HepG2 (cell line): Measurements from ENCODE around the gene MMP23B.

Experiments used
- CEBPB ChIP-seq: IDR thresholded peaks from 2 replicates; pipeline ENCODE4 v1.6.1; 2011; ENCODE audit warnings: low read depth, low read length, improper control_type of control experiment, borderline replicate concordance
- CTCF ChIP-seq: sonication (generic); formaldehyde crosslinking; IDR thresholded peaks from 2 replicates; pipeline ENCODE4 v1.5.0; 2020; ENCODE audit warnings: mild to moderate bottlenecking, missing genetic modification reagents, moderate library complexity
- EP300 ChIP-seq, 3 experiments: sonication (generic) in 1 of 3; formaldehyde crosslinking in 1 of 3; IDR thresholded peaks; 2 replicates each; pipeline versions ENCODE4 v1.5.1 to v1.6.1; 2011 to 2020; ENCODE audit warnings: low read depth in 2 of 3, low read length in 2 of 3, borderline replicate concordance in 1 of 3, improper control_type of control experiment in 1 of 3, mild to moderate bottlenecking in 1 of 3, missing genetic modification reagents in 1 of 3, moderate library complexity in 1 of 3
- FOXC1 ChIP-seq: sonication (generic); formaldehyde crosslinking; IDR thresholded peaks from 2 replicates; pipeline ENCODE4 v1.8.0; 2022; ENCODE audit warnings: mild to moderate bottlenecking, missing genetic modification reagents, borderline replicate concordance
- ZNF136 ChIP-seq: sonication (generic); formaldehyde crosslinking; IDR thresholded peaks from 2 replicates; pipeline ENCODE4 v1.8.1; 2022; ENCODE audit warnings: low read depth, mild to moderate bottlenecking, moderate library complexity, missing genetic modification reagents
- ZNF576 ChIP-seq: sonication (generic); formaldehyde crosslinking; IDR thresholded peaks from 2 replicates; pipeline ENCODE4 v1.4.0; 2020; ENCODE audit warnings: mild to moderate bottlenecking, missing genetic modification reagents
- ZSCAN22 ChIP-seq: sonication (generic); formaldehyde crosslinking; IDR thresholded peaks from 2 replicates; pipeline ENCODE4 v1.4.0; 2020; ENCODE audit warnings: mild to moderate bottlenecking, missing genetic modification reagents

- TF ChIP-seq FOXC1 (CRISPR knock-in tag) (no peak), EP300 (IDR thresholded peaks at IDR 0.05; ENCODE audit: low read depth in 2 of 2, low read length in 2 of 2) (no peak), EP300 (CRISPR knock-in tag; IDR thresholded peaks at IDR 0.05; ENCODE audit: borderline replicate concordance) (no peak), CEBPB (no peak), ZNF136 (CRISPR knock-in tag) (no peak), CTCF (CRISPR knock-in tag) (no peak), ZNF576 (no peak), ZSCAN22 (CRISPR knock-in tag) (no peak)
Measured at GRCh38 chr1:1677718-1678580, 46.0 kb downstream of the MMP23B start.
